K562 (cell line): ENCODE results near the gene VSNL1. TPM values are rescaled to one million over a fixed set of nuclear protein-coding genes. Genes with fewer than 3 reads are reported as not detected.

Experiments
- ATAC-seq: fragments of 200-7000 bp; cut with Tn5 transposase; 3 replicates; pipeline ENCODE4 v1.9.1; 2020; ENCODE audit warnings: moderate library complexity
- BruUV-seq: library from RNA; stranded (reverse); fragments of 400-500 nt; replicated peaks from 2 replicates; lab custom pipeline; 2021; lab: Mats Ljungman, UMichigan
- CTCF ChIA-PET: fragments of 300-600 bp; formaldehyde crosslinking; extraction: SDS; loops from one replicate; lab custom pipeline; 2021; ENCODE audit warnings: low intra/inter-chr PET ratio; lab: Yijun Ruan, JAX
- POLR2A ChIA-PET: fragments of 300-600, 350-650 bp; sonication (Branson Sonifier 250); formaldehyde crosslinking; extraction: SDS; loops from one replicate; lab custom pipeline; 2021; ENCODE audit warnings: antibody characterized with exemption, inconsistent platforms; lab: Yijun Ruan, JAX
- DNase-seq, 4 experiments: peaks; one replicate each; pipeline versions ENCODE4 v3.0.0 to v3.0.0-alpha.2; 2011 to 2018; ENCODE audit warnings: low spot score in 3 of 4, mixed read lengths in 3 of 4; ENCODE audit errors: extremely low read depth in 1 of 4
- FAIRE-seq: peaks from 2 replicates; lab custom pipeline; 2011; peaks lifted over from hg19 to GRCh38; lab: Jason Lieb, UNC
- H2AFZ ChIP-seq: 2 replicates; pipeline ENCODE4 v1.6.0; 2011; ENCODE audit warnings: low read depth, low read length, control low read depth, inconsistent platforms
- H3K27ac ChIP-seq: fragments of 200-600 bp; 3 replicates; pipeline ENCODE4 v1.8.0; 2011; ENCODE audit warnings: low read depth, mild to moderate bottlenecking, control low read depth, inconsistent platforms, low read length, moderate library complexity, mixed read lengths; ENCODE audit errors: extremely low read depth
- H3K27me3 ChIP-seq, 2 experiments: fragments of 300-600 bp in 1 of 2; 2 replicates in 1 of 2; 3 replicates in 1 of 2; pipeline versions ENCODE4 v1.6.0 to v1.8.0; 2011; ENCODE audit warnings: inconsistent platforms in 2 of 2, low read length in 2 of 2, mild to moderate bottlenecking in 1 of 2, mixed read lengths in 1 of 2, moderate library complexity in 1 of 2; ENCODE audit not compliant: control insufficient read depth in 2 of 2, insufficient read depth in 2 of 2
- H3K36me3 ChIP-seq: fragments of 300-600 bp; 3 replicates; pipeline ENCODE4 v1.8.0; 2011; ENCODE audit warnings: mild to moderate bottlenecking, low read length, inconsistent platforms; ENCODE audit not compliant: control insufficient read depth, insufficient read depth
- H3K4me1 ChIP-seq, 2 experiments: fragments of 200-600 bp in 1 of 2; replicated peaks in 1 of 2; 2 replicates in 1 of 2; 3 replicates in 1 of 2; pipeline versions ENCODE4 v1.5.1 to v1.8.0; 2011; ENCODE audit warnings: inconsistent platforms in 2 of 2, low read length in 2 of 2, mild to moderate bottlenecking in 1 of 2, mixed read lengths in 1 of 2, moderate library complexity in 1 of 2; ENCODE audit not compliant: control insufficient read depth in 2 of 2, insufficient read depth in 2 of 2
- H3K4me2 ChIP-seq: 2 replicates; pipeline ENCODE4 v1.6.1; 2011; ENCODE audit warnings: low read length, control low read depth, inconsistent platforms, mixed read lengths; ENCODE audit not compliant: insufficient read depth
- H3K4me3 ChIP-seq: fragments of 200-600 bp; sonication (generic), shearing (Covaris generic); 2 replicates; pipeline ENCODE4 v1.5.1; 2016; ENCODE audit warnings: control low read depth, inconsistent platforms
- H3K79me2 ChIP-seq: fragments of 200-600 bp; 3 replicates; pipeline ENCODE4 v1.8.0; 2011; ENCODE audit warnings: low read length, inconsistent platforms; ENCODE audit not compliant: control insufficient read depth, insufficient read depth
- H3K9ac ChIP-seq, 2 experiments: 2 replicates each; pipeline versions ENCODE4 v1.6.0 to v1.6.1; 2011; ENCODE audit warnings: low read depth in 2 of 2, low read length in 2 of 2, control low read depth in 1 of 2, inconsistent platforms in 1 of 2, mild to moderate bottlenecking in 1 of 2, mixed read lengths in 1 of 2; ENCODE audit not compliant: insufficient read depth in 1 of 2
- H3K9me1 ChIP-seq: one replicate; pipeline ENCODE4 v1.6.0; 2011; ENCODE audit warnings: inconsistent platforms, mild to moderate bottlenecking, low read length, moderate library complexity; ENCODE audit not compliant: control insufficient read depth, insufficient read depth
- H3K9me3 ChIP-seq: replicated peaks from 2 replicates; pipeline ENCODE4 v1.5.1; 2011; ENCODE audit warnings: low read depth, low read length, inconsistent platforms; ENCODE audit not compliant: control insufficient read depth, insufficient read depth
- H4K20me1 ChIP-seq: replicated peaks from 2 replicates; pipeline ENCODE4 v1.6.1; 2011; ENCODE audit warnings: low read length, inconsistent platforms, mixed read lengths; ENCODE audit not compliant: control insufficient read depth, insufficient read depth
- ATF1 ChIP-seq, 2 experiments: fragments of 450-650 bp in 1 of 2; IDR thresholded peaks; 2 replicates each; pipeline ENCODE4 v1.6.1; 2016; ENCODE audit warnings: missing compliant biosample characterization in 1 of 2, missing genetic modification characterization in 1 of 2
- ATF3 ChIP-seq, 2 experiments: fragments of 450-650 bp in 1 of 2; sonication (generic) in 1 of 2; formaldehyde crosslinking in 1 of 2; IDR thresholded peaks in 1 of 2; conservative IDR thresholded peaks in 1 of 2; 2 replicates each; pipeline versions ENCODE4 v1.6.1 to v1.8.1; 2016 to 2023; ENCODE audit warnings: mild to moderate bottlenecking in 2 of 2, moderate library complexity in 2 of 2, inconsistent platforms in 1 of 2, missing genetic modification reagents in 1 of 2
- ATF4 ChIP-seq: fragments of 450-650 bp; formaldehyde crosslinking; IDR thresholded peaks from 2 replicates; pipeline ENCODE4 v1.4.0; 2022; ENCODE audit warnings: mild to moderate bottlenecking, moderate library complexity
- CEBPB ChIP-seq: fragments of 450-650 bp; IDR thresholded peaks from 2 replicates; pipeline ENCODE4 v1.6.1; 2016; ENCODE audit warnings: missing genetic modification characterization, missing compliant biosample characterization
- CEBPG ChIP-seq, 3 experiments: fragments of 200-800 bp in 1 of 3; sonication (Bioruptor generic) in 1 of 3; sonication (generic) in 1 of 3; formaldehyde crosslinking in 1 of 3; IDR thresholded peaks in 2 of 3; conservative IDR thresholded peaks in 1 of 3; 2 replicates each; pipeline versions ENCODE4 v1.6.1 to v1.8.0; 2016 to 2022; ENCODE audit warnings: missing compliant biosample characterization in 2 of 3, missing genetic modification characterization in 2 of 3, mild to moderate bottlenecking in 1 of 3, missing genetic modification reagents in 1 of 3
- PRMT5 ChIP-seq: sonication (generic); formaldehyde crosslinking; IDR thresholded peaks from 2 replicates; pipeline ENCODE4 v1.5.0; 2020; ENCODE audit warnings: missing genetic modification reagents
- SUPT5H ChIP-seq: fragments of 450-650 bp; IDR thresholded peaks from 2 replicates; pipeline ENCODE4 v1.6.1; 2016
- ZNF766 ChIP-seq: fragments of 200-800 bp; sonication (Bioruptor generic); conservative IDR thresholded peaks from 2 replicates; pipeline ENCODE4 v1.6.1; 2016; ENCODE audit warnings: missing genetic modification characterization, missing compliant biosample characterization
- ZSCAN32 ChIP-seq: fragments of 450-650 bp; formaldehyde crosslinking; IDR thresholded peaks from 2 replicates; pipeline ENCODE4 v1.4.0; 2020; ENCODE audit warnings: mild to moderate bottlenecking, moderate library complexity
- WGBS: fragments of 100-300 bp; shearing (Covaris generic); methylation state at CpG from one replicate; pipeline ENCODE4 v1.1.6; 2016; ENCODE audit warnings: low coverage, mixed read lengths; ENCODE audit not compliant: insufficient coverage; ENCODE audit errors: missing lambda C conversion rate; 5-methylcytosine and 5-hydroxymethylcytosine counted together
- in situ Hi-C: fragments of 300-500 bp; cut with MboI; formaldehyde crosslinking; loops from 4 replicates; pipeline ENCODE4 v1.15.0; 2018; ENCODE audit warnings: inconsistent platforms, mixed read lengths
- intact Hi-C: fragments of 100-400 bp; cut with micrococcal nuclease; formaldehyde crosslinking; loops from 2 replicates; pipeline ENCODE4 v1.14.2; 2022
- polyA plus RNA-seq, 8 experiments: library from polyadenylated mRNA; depleted of rRNA in 4 of 8; stranded (reverse) in 5 of 8; unstranded in 3 of 8; fragments of >200 nt; fragmentation: Nextera tagmentation in 2 of 8; fragmentation: Illumina TruSeq in 1 of 8; extraction: Ambion mirVana in 2 of 8; extraction: Trizol in 1 of 8; gene quantifications; 2 replicates each; pipeline versions ENCODE4 v1.2.1 to v1.2.3, GENCODE V29; 2011 to 2014; ENCODE audit warnings: inconsistent platforms in 1 of 8, missing spikeins in 1 of 8
- total RNA-seq, 7 experiments: library from RNA; depleted of rRNA in 6 of 7; stranded (reverse); fragments of >200 nt in 6 of 7; fragmentation: Illumina TruSeq in 2 of 7; extraction: Trizol in 2 of 7; gene quantifications; 2 replicates each; pipeline versions ENCODE4 v1.2.1 to v1.2.3, GENCODE V29; 2011 to 2021; ENCODE audit warnings: low replicate concordance in 1 of 7

VSNL1 gene
- total and polyA plus RNA-seq, 9 of the 15 experiments (the other 6 are each of a cell fraction or from before 2014, with no cell fraction given), result 0.20 TPM; not detected in 8

- H3K4me3 ChIP-seq, result no peak overlapping the region
- no TSS peak for BruUV-seq
- no peaks in the 10 kb centered on the region for H3K9me3 ChIP-seq
- ATAC-seq (no peak), FAIRE-seq (no peak), DNase-seq (no peak)
- 0% methylated on average over 2 of the region's 2 CpGs for WGBS
- peak overlapping the region; percentile 58; the same call in 1 of the 2 replicates for H3K4me2 ChIP-seq
- H3K9me1 ChIP-seq, result no peaks in the 10 kb centered on the region
- POLR2A ChIA-PET, result no interaction called here
- peaks cover 0 to 25% of the 10 kb centered on the region in 2 experiments; a peak in 3 of 5 replicates for H3K4me1 ChIP-seq
- in situ Hi-C loops, result no loop called here
- no peaks in the 10 kb centered on the region for H3K79me2 ChIP-seq
- intact Hi-C loops, result no loop called here
- no peak overlapping the region for H3K9ac ChIP-seq
- no peak overlapping the region for H3K27ac ChIP-seq
- no peaks in the 10 kb centered on the region for H3K27me3 ChIP-seq
- no peak overlapping the region for H2AFZ ChIP-seq
- CTCF ChIA-PET, result no interaction called here
- H4K20me1 ChIP-seq, result no peaks in the 10 kb centered on the region; the same call in 1 of the 2 replicates
- H3K36me3 ChIP-seq, result no peaks in the 10 kb centered on the region
- TF ChIP-seq SUPT5H (no peak), ATF4 (CRISPR knock-in tag) (peak; percentile 54; the same call in 1 of the 2 replicates), CEBPG (CRISPR knock-in tag; IDR thresholded peaks at IDR 0.05) (no peak), CEBPG (tag; conservative IDR thresholded peaks at IDR 0.05 in 1 of 2, IDR thresholded peaks at IDR 0.05 in 1 of 2) (0 out of 4 replicates have a peak, but pooled peaks of 1 of the 2 experiments have one; percentile 43), ZSCAN32 (CRISPR knock-in tag) (peak; percentile 76; the same call in 1 of the 2 replicates), ZNF766 (CRISPR knock-in tag) (0 out of 2 replicates have a peak, but pooled peaks have one; percentile 14), PRMT5 (CRISPR knock-in tag) (no peak), ATF3 (IDR thresholded peaks at IDR 0.05) (peak; percentile 50; the same call in 1 of the 2 replicates), ATF3 (CRISPR knock-in tag; conservative IDR thresholded peaks at IDR 0.05) (no peak), CEBPB (tag) (peak; percentile 75), ATF1 (CRISPR knock-in tag; IDR thresholded peaks at IDR 0.05) (no peak), ATF1 (tag; IDR thresholded peaks at IDR 0.05) (peak; percentile 12; the same call in 1 of the 2 replicates)
- TF ChIP-seq, all 486 proteins: peak for 7
Observed at GRCh38 chr2:17593445-17593840, 52.9 kb downstream of the VSNL1 start.
